A549 (cell line): Measurements from ENCODE around the gene PCARE. TPM values are rescaled to one million over a fixed set of nuclear protein-coding genes. Genes with fewer than 3 reads are reported as not detected.

ENCODE experiments used
- ATAC-seq, 2 experiments: fragments of 200-7000 bp in 1 of 2; fragments of >200 bp in 1 of 2; cut with Nextera tagmentation in 1 of 2; cut with Tn5 transposase in 1 of 2; 3 replicates each; pipeline versions ENCODE4 v1.8.0 to v1.9.1; 2018 to 2020; ENCODE audit warnings: mild to moderate bottlenecking in 1 of 2, moderate library complexity in 1 of 2
- CTCF ChIA-PET: fragments of 300-600 bp; sonication (Branson Sonifier 250); formaldehyde crosslinking; extraction: SDS; loops from one replicate; lab custom pipeline; 2021; ENCODE audit warnings: antibody characterized with exemption, inconsistent platforms; lab: Yijun Ruan, JAX
- POLR2A ChIA-PET: fragments of 350-600 bp; formaldehyde crosslinking; extraction: SDS; loops from one replicate; lab custom pipeline; 2021; ENCODE audit warnings: antibody characterized with exemption, inconsistent platforms; lab: Yijun Ruan, JAX
- DNase-seq, 2 experiments: peaks; one replicate each; pipeline versions ENCODE4 v3.0.0 to v3.0.0-alpha.2; 2011 to 2016; ENCODE audit warnings: low read depth in 1 of 2, low spot score in 1 of 2
- FAIRE-seq: peaks from 2 replicates; lab custom pipeline; 2011; peaks lifted over from hg19 to GRCh38; lab: Jason Lieb, UNC
- H3K27ac ChIP-seq, 2 experiments: fragments of >200 bp; sonication (Bioruptor Twin); formaldehyde crosslinking; 3 replicates each; pipeline ENCODE4 v1.5.1; 2016 to 2017
- H3K4me1 ChIP-seq: fragments of >200 bp; sonication (Bioruptor Twin); formaldehyde crosslinking; 3 replicates; pipeline ENCODE4 v1.6.1; 2016
- H3K4me2 ChIP-seq: fragments of >200 bp; sonication (Bioruptor Twin); formaldehyde crosslinking; 3 replicates; pipeline ENCODE4 v1.6.1; 2016
- H3K4me3 ChIP-seq: fragments of >200 bp; sonication (Bioruptor Twin); formaldehyde crosslinking; 3 replicates; pipeline ENCODE4 v1.5.1; 2016
- H3K9me3 ChIP-seq: fragments of >200 bp; sonication (Bioruptor Twin); formaldehyde crosslinking; 3 replicates; pipeline ENCODE4 v1.6.1; 2016
- BHLHE40 ChIP-seq: IDR thresholded peaks from 2 replicates; pipeline ENCODE4 v1.6.1; 2012; ENCODE audit warnings: low read depth, low read length, inconsistent platforms
- CBX2 ChIP-seq: fragments of 200-600 bp; sonication (generic); IDR thresholded peaks from 2 replicates; pipeline ENCODE4 v1.6.1; 2016; ENCODE audit warnings: low read depth, mild to moderate bottlenecking, borderline replicate concordance
- EHF ChIP-seq: fragments of 250-450 bp; sonication (Bioruptor Pico); IDR thresholded peaks from 2 replicates; pipeline ENCODE4 v1.5.0; 2020; ENCODE audit warnings: mild to moderate bottlenecking
- FOXS1 ChIP-seq: fragments of 250-450 bp; sonication (Bioruptor Pico); IDR thresholded peaks from 2 replicates; pipeline ENCODE4 v1.5.0; 2020; ENCODE audit warnings: mild to moderate bottlenecking, moderate library complexity
- HOXA7 ChIP-seq: fragments of 250-450 bp; sonication (Bioruptor Pico); IDR thresholded peaks from 2 replicates; pipeline ENCODE4 v1.5.0; 2020; ENCODE audit warnings: mild to moderate bottlenecking, moderate library complexity
- JUN ChIP-seq, 2 experiments: fragments of >200 bp; sonication (Bioruptor Twin); formaldehyde crosslinking; IDR thresholded peaks; 2 replicates in 1 of 2; 3 replicates in 1 of 2; pipeline ENCODE4 v1.6.1; 2016 to 2017
- JUNB ChIP-seq: fragments of >200 bp; sonication (Bioruptor Twin); formaldehyde crosslinking; IDR thresholded peaks from 2 replicates; pipeline ENCODE4 v1.6.1; 2016
- KDM5A ChIP-seq: fragments of 200-600 bp; sonication (generic); IDR thresholded peaks from 2 replicates; pipeline ENCODE4 v1.6.1; 2016; ENCODE audit warnings: antibody characterized with exemption, mild to moderate bottlenecking
- MAFK ChIP-seq: fragments of 450-650 bp; IDR thresholded peaks from 2 replicates; pipeline ENCODE4 v1.6.1; 2014; ENCODE audit not compliant: partially characterized antibody
- MYC ChIP-seq: IDR thresholded peaks from 2 replicates; pipeline ENCODE4 v1.6.1; 2012; ENCODE audit warnings: mild to moderate bottlenecking, inconsistent platforms, low read length, improper control_type of control experiment, borderline replicate concordance
- NFE2L2 ChIP-seq: fragments of 150-350 bp; conservative IDR thresholded peaks from 2 replicates; pipeline ENCODE4 v1.6.1; 2014; ENCODE audit warnings: low read length
- PHF8 ChIP-seq: fragments of 200-600 bp; sonication (generic); IDR thresholded peaks from 2 replicates; pipeline ENCODE4 v1.6.1; 2016; ENCODE audit warnings: low read depth, mild to moderate bottlenecking, antibody characterized with exemption, moderate library complexity, borderline replicate concordance
- POLR2AphosphoS2 ChIP-seq: conservative IDR thresholded peaks from 2 replicates; pipeline ENCODE4 v1.6.1; 2012; ENCODE audit warnings: low read length, improper control_type of control experiment, inconsistent platforms
- RCOR1 ChIP-seq: fragments of 150-350 bp; IDR thresholded peaks from 2 replicates; pipeline ENCODE4 v1.6.1; 2014; ENCODE audit warnings: antibody characterized with exemption, low read length, low read depth
- RNF2 ChIP-seq: fragments of 200-600 bp; sonication (generic); IDR thresholded peaks from 2 replicates; pipeline ENCODE4 v1.6.1; 2016; ENCODE audit warnings: low read depth, mild to moderate bottlenecking, antibody characterized with exemption, moderate library complexity, borderline replicate concordance
- SREBF2 ChIP-seq: fragments of 450-650 bp; IDR thresholded peaks from 2 replicates; pipeline ENCODE4 v1.6.1; 2014; ENCODE audit warnings: mild to moderate bottlenecking, moderate library complexity
- TP53 ChIP-seq: fragments of 250-450 bp; sonication (Bioruptor Pico); IDR thresholded peaks from 2 replicates; pipeline ENCODE4 v1.5.0; 2021; ENCODE audit warnings: mild to moderate bottlenecking, moderate library complexity
- ZFP36 ChIP-seq: fragments of 450-650 bp; IDR thresholded peaks from 2 replicates; pipeline ENCODE4 v1.6.1; 2014; ENCODE audit warnings: borderline replicate concordance; ENCODE audit not compliant: partially characterized antibody
- WGBS: methylation state at CpG from one replicate; pipeline ENCODE4 v1.1.6; 2017; ENCODE audit errors: missing lambda C conversion rate; 5-methylcytosine and 5-hydroxymethylcytosine counted together
- polyA plus RNA-seq, 4 experiments: library from polyadenylated mRNA; depleted of rRNA in 3 of 4; stranded (reverse); fragments of >200 nt; fragmentation: RNase III in 1 of 4; extraction: RNeasy Plus Mini Kit Qiagen cat#74134 plus additional on column Dnase treatment in 1 of 4; gene quantifications; 2 replicates in 3 of 4; 3 replicates in 1 of 4; pipeline ENCODE4 v1.2.3, GENCODE V29; 2011 to 2017
- TF ChIP-seq, protein P1 (sequence below): IDR thresholded peaks from 2 replicates; pipeline ENCODE4 v1.6.1; 2012
- TF ChIP-seq, protein P2 (sequence below): fragments of >200 bp; sonication (Bioruptor Twin); formaldehyde crosslinking; IDR thresholded peaks from 3 replicates; pipeline ENCODE4 v1.5.1; 2016
- TF ChIP-seq, protein P3 (sequence below): fragments of 250-450 bp; sonication (Bioruptor Pico); IDR thresholded peaks from 2 replicates; pipeline ENCODE4 v1.5.0; 2021; ENCODE audit warnings: mild to moderate bottlenecking, moderate library complexity, borderline replicate concordance
- TF ChIP-seq, protein P4 (sequence below): IDR thresholded peaks from 2 replicates; pipeline ENCODE4 v1.6.1; 2012
- TF ChIP-seq, protein P5 (sequence below): fragments of 250-450 bp; sonication (Bioruptor Pico); IDR thresholded peaks from 2 replicates; pipeline ENCODE4 v1.5.0; 2020; ENCODE audit warnings: low read depth, mild to moderate bottlenecking, moderate library complexity
- TF ChIP-seq, protein P6 (sequence below): fragments of >200 bp; sonication (Bioruptor Twin); formaldehyde crosslinking; IDR thresholded peaks from 3 replicates; pipeline ENCODE4 v1.6.1; 2016

Gene PCARE
- polyA plus RNA-seq, 2 of the 4 experiments (the other 2 are of a cell fraction): not detected

DNA sequence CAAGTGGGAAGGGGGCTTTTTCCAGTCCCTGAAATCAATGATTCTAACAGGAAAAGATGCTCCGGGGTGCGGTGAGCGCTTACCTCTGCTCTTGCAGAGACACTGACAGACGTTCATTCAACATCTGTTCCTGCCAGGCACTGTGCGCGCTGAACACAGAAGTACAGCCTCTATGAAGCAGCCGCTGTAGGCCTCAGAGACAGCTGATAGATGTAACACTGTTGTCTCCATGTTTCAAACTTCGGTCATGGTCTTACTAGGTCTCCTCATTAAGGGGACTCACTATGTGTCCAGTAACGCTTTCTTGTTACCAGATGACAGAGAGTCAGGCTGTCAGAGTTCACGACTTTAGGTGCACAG, 40.2 kb upstream of the PCARE start:
- Histone ChIP-seq H3K9me3 (no peaks in the 10 kb centered on the region), H3K27ac (peak overlapping the region; percentile 98 to 99), H3K4me3 (peak overlapping the region; percentile 79), H3K4me2 (peak overlapping the region; percentile 83), H3K4me1 (peaks cover 74% of the 10 kb centered on the region)
- TF ChIP-seq FOXS1 (CRISPR knock-in tag) (no peak), ZFP36 (no peak), JUNB (no peak), CBX2 (no peak), TP53 (CRISPR knock-in tag) (0 out of 2 replicates have a peak, but pooled peaks have one; percentile 28), NFE2L2 (no peak)
- TF ChIP-seq, protein P1, sequence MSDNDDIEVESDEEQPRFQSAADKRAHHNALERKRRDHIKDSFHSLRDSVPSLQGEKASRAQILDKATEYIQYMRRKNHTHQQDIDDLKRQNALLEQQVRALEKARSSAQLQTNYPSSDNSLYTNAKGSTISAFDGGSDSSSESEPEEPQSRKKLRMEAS: no peak
- WGBS: 70% methylated on average over 10 of the region's 10 CpGs
- ATAC-seq (peak; percentile 7; a peak in 4 of 6 replicates), FAIRE-seq (no peak), DNase-seq (no peak)
- ChIA-PET POLR2A (interaction anchor here (9.0 kb wide), 1 partner anchor 15 kb away, joined by 122 read pairs; no protein-coding TSS in a partner anchor), CTCF (interaction anchor here (1.0 to 6.5 kb wide), 5 partner anchors 9 to 21 kb away, joined by 3 to 36 read pairs (median 4); no protein-coding TSS in a partner anchor)

DNA sequence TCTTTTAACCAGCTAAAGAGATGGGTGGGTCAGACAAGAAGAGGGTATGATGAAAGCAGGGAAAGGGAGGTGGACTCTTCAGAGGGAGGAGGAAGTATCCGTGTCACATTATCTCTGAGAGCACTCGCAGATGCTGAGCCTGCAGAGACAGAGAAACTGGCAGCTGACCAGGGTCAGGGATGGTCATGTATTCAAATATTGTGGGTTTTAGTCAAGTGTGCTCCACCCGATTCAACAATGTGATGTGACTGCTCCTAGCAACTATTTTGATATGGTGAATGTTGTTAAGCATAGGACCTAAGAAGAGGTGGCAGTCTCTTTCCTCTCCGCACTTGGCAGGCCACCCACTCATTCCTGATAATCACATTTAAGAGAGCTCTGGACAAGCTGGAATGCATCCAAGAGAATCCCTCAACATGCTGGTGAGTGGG, 39.6 kb upstream of the PCARE start:
- Histone ChIP-seq H3K4me2 (peak overlapping the region; percentile 83), H3K4me1 (peaks cover 71% of the 10 kb centered on the region), H3K9me3 (no peaks in the 10 kb centered on the region), H3K27ac (peak overlapping the region; percentile 98 to 99), H3K4me3 (peak overlapping the region; percentile 79; the same call in 2 of the 3 replicates)
- POLR2A ChIA-PET: interaction anchor here (0.7 to 9.0 kb wide), 2 partner anchors 16 to 59 kb away, joined by 3 to 122 read pairs; no protein-coding TSS in a partner anchor
- TF ChIP-seq, protein P2, sequence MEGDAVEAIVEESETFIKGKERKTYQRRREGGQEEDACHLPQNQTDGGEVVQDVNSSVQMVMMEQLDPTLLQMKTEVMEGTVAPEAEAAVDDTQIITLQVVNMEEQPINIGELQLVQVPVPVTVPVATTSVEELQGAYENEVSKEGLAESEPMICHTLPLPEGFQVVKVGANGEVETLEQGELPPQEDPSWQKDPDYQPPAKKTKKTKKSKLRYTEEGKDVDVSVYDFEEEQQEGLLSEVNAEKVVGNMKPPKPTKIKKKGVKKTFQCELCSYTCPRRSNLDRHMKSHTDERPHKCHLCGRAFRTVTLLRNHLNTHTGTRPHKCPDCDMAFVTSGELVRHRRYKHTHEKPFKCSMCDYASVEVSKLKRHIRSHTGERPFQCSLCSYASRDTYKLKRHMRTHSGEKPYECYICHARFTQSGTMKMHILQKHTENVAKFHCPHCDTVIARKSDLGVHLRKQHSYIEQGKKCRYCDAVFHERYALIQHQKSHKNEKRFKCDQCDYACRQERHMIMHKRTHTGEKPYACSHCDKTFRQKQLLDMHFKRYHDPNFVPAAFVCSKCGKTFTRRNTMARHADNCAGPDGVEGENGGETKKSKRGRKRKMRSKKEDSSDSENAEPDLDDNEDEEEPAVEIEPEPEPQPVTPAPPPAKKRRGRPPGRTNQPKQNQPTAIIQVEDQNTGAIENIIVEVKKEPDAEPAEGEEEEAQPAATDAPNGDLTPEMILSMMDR: no peak
- TF ChIP-seq MYC (no peak), RNF2 (no peak), KDM5A (no peak), MAFK (peak; percentile 84), RCOR1 (no peak), BHLHE40 (no peak), JUN (IDR thresholded peaks at IDR 0.05) (peak in 1 of 2 experiments; percentile 34; a peak in 1 of 5 replicates)
- TF ChIP-seq, protein P1: 0 out of 2 replicates have a peak, but pooled peaks have one; percentile 12
- DNase-seq: peak; percentile 35 to 83
- 21% methylated on average over 4 of the region's 4 CpGs for WGBS
- FAIRE-seq: no peak
- CTCF ChIA-PET: interaction anchor here (1.0 to 6.5 kb wide), 5 partner anchors 8 to 22 kb away, joined by 3 to 36 read pairs (median 4); no protein-coding TSS in a partner anchor
- ATAC-seq: peak; percentile 14 to 39; a peak in 5 of 6 replicates

DNA sequence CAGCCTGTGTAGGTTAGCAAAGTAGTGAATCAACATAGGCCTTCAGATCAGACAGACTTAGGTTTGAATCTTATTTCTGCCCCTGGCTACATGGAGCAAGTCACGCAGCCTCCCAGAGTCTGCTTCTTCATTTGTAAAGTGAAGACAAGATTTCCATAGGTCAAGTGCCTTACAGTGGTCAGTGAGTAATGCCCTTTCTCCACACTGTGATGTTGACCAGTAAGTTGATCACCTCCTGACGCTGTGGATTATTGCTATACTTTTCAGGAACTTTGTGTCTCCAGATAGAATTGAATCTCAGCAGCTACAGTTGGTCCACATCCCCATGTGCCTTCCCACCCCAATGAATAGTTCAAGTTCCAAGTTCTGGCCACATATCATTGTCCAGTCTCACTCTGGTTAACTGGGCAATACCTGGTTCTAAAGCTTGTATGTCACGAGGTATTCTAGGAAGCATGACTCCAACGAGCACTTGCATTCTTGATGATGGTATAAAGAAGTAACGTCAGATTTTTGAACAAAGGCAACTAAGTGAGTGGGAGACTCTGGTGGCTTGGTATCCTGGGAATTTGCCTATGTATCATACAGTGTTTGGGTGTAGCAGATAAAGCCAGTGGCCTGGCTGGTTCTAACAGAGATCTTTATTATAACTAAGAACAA, 38.8 kb upstream of the PCARE start:
- Histone ChIP-seq H3K4me2 (peak overlapping the region; percentile 83), H3K9me3 (no peaks in the 10 kb centered on the region), H3K4me1 (peaks cover 71% of the 10 kb centered on the region), H3K4me3 (no peak overlapping the region), H3K27ac (peak overlapping the region; percentile 98 to 99)
- FAIRE-seq: no peak
- ATAC-seq: no peak
- CTCF ChIA-PET: interaction anchor here (0.5 to 6.5 kb wide), 4 partner anchors 7 to 22 kb away, joined by 4 to 36 read pairs (median 4); no protein-coding TSS in a partner anchor
- WGBS: 85% methylated on average over 5 of the region's 5 CpGs
- DNase-seq: no peak
- POLR2A ChIA-PET: interaction anchor here (0.7 to 9.0 kb wide), 2 partner anchors 17 to 59 kb away, joined by 3 to 122 read pairs; no protein-coding TSS in a partner anchor
- no peak for TF ChIP-seq FOXS1 (CRISPR knock-in tag)
- TF ChIP-seq HOXA7 (CRISPR knock-in tag): no peak
- TF ChIP-seq PHF8: no peak
- TF ChIP-seq, protein P3, sequence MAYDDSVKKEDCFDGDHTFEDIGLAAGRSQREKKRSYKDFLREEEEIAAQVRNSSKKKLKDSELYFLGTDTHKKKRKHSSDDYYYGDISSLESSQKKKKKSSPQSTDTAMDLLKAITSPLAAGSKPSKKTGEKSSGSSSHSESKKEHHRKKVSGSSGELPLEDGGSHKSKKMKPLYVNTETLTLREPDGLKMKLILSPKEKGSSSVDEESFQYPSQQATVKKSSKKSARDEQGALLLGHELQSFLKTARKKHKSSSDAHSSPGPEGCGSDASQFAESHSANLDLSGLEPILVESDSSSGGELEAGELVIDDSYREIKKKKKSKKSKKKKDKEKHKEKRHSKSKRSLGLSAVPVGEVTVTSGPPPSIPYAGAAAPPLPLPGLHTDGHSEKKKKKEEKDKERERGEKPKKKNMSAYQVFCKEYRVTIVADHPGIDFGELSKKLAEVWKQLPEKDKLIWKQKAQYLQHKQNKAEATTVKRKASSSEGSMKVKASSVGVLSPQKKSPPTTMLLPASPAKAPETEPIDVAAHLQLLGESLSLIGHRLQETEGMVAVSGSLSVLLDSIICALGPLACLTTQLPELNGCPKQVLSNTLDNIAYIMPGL: no peak
- TF ChIP-seq CBX2: no peak
- TF ChIP-seq SREBF2: no peak
- TF ChIP-seq, protein P4, sequence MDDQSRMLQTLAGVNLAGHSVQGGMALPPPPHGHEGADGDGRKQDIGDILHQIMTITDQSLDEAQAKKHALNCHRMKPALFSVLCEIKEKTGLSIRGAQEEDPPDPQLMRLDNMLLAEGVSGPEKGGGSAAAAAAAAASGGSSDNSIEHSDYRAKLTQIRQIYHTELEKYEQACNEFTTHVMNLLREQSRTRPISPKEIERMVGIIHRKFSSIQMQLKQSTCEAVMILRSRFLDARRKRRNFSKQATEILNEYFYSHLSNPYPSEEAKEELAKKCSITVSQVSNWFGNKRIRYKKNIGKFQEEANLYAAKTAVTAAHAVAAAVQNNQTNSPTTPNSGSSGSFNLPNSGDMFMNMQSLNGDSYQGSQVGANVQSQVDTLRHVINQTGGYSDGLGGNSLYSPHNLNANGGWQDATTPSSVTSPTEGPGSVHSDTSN: no peak
- no peak for TF ChIP-seq EHF (CRISPR knock-in tag)
- TF ChIP-seq JUNB: no peak
- TF ChIP-seq, protein P5, sequence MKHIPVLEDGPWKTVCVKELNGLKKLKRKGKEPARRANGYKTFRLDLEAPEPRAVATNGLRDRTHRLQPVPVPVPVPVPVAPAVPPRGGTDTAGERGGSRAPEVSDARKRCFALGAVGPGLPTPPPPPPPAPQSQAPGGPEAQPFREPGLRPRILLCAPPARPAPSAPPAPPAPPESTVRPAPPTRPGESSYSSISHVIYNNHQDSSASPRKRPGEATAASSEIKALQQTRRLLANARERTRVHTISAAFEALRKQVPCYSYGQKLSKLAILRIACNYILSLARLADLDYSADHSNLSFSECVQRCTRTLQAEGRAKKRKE (CRISPR knock-in tag): no peak
- TF ChIP-seq RNF2: no peak
- TF ChIP-seq, protein P6, sequence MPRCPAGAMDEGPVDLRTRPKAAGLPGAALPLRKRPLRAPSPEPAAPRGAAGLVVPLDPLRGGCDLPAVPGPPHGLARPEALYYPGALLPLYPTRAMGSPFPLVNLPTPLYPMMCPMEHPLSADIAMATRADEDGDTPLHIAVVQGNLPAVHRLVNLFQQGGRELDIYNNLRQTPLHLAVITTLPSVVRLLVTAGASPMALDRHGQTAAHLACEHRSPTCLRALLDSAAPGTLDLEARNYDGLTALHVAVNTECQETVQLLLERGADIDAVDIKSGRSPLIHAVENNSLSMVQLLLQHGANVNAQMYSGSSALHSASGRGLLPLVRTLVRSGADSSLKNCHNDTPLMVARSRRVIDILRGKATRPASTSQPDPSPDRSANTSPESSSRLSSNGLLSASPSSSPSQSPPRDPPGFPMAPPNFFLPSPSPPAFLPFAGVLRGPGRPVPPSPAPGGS: no peak
- no peak for TF ChIP-seq POLR2AphosphoS2
